K562 (cell line): ENCODE measurements around the gene FOXS1. TPM values are rescaled to one million over a fixed set of nuclear protein-coding genes. Genes with fewer than 3 reads are reported as not detected.

Experiments used
- FOSL1 ChIP-seq: fragments of 200-800 bp; sonication (Bioruptor generic); conservative IDR thresholded peaks from 2 replicates; pipeline ENCODE4 v1.6.1; 2016; ENCODE audit warnings: missing genetic modification characterization, missing compliant biosample characterization
- FOXA1 ChIP-seq: fragments of 450-650 bp; IDR thresholded peaks from 2 replicates; pipeline ENCODE4 v1.6.1; 2016; ENCODE audit warnings: mild to moderate bottlenecking, borderline replicate concordance
- MITF ChIP-seq: IDR thresholded peaks from 2 replicates; pipeline ENCODE4 v1.6.1; 2014; ENCODE audit warnings: antibody characterized with exemption
- MTA2 ChIP-seq: fragments of 450-650 bp; IDR thresholded peaks from 2 replicates; pipeline ENCODE4 v1.6.1; 2016; ENCODE audit warnings: low read depth
- PBX2 ChIP-seq, 2 experiments: IDR thresholded peaks in 1 of 2; conservative IDR thresholded peaks in 1 of 2; 2 replicates each; pipeline ENCODE4 v1.6.1; 2016; ENCODE audit warnings: low read depth in 2 of 2, mild to moderate bottlenecking in 1 of 2, missing compliant biosample characterization in 1 of 2, missing genetic modification characterization in 1 of 2, moderate library complexity in 1 of 2
- PHF20 ChIP-seq: fragments of 450-650 bp; IDR thresholded peaks from 2 replicates; pipeline ENCODE4 v1.6.1; 2018; ENCODE audit not compliant: partially characterized antibody
- RBBP5 ChIP-seq: fragments of 200-600 bp; sonication (generic); IDR thresholded peaks from 2 replicates; pipeline ENCODE4 v1.6.1; 2012; ENCODE audit warnings: borderline replicate concordance, mild to moderate bottlenecking, low read length, control low read depth, inconsistent platforms; ENCODE audit not compliant: insufficient read depth, poor library complexity, severe bottlenecking
- TRIM24 ChIP-seq, 2 experiments: fragments of 450-650 bp; IDR thresholded peaks; 2 replicates each; pipeline ENCODE4 v1.6.1; 2016
- ZFP30 ChIP-seq: fragments of 250-450 bp; sonication (Bioruptor Pico); IDR thresholded peaks from 2 replicates; pipeline ENCODE4 v1.8.0; 2022; ENCODE audit warnings: moderate library complexity, mild to moderate bottlenecking, inconsistent platforms, borderline replicate concordance
- ZFX ChIP-seq: sonication (generic); formaldehyde crosslinking; IDR thresholded peaks from 2 replicates; pipeline ENCODE4 v1.8.0; 2022; ENCODE audit warnings: mild to moderate bottlenecking, missing genetic modification reagents, moderate library complexity
- ZNF316 ChIP-seq: fragments of 450-650 bp; IDR thresholded peaks from 2 replicates; pipeline ENCODE4 v1.6.1; 2016
- ZNF609 ChIP-seq: sonication (generic); formaldehyde crosslinking; IDR thresholded peaks from 2 replicates; pipeline ENCODE4 v1.8.1; 2023; ENCODE audit warnings: missing genetic modification reagents, mild to moderate bottlenecking, borderline replicate concordance
- polyA plus RNA-seq, 8 experiments: library from polyadenylated mRNA; depleted of rRNA in 4 of 8; stranded (reverse) in 5 of 8; unstranded in 3 of 8; fragments of >200 nt; fragmentation: Nextera tagmentation in 2 of 8; fragmentation: Illumina TruSeq in 1 of 8; extraction: Ambion mirVana in 2 of 8; extraction: Trizol in 1 of 8; gene quantifications; 2 replicates each; pipeline versions ENCODE4 v1.2.1 to v1.2.3, GENCODE V29; 2011 to 2014; ENCODE audit warnings: inconsistent platforms in 1 of 8, missing spikeins in 1 of 8
- total RNA-seq, 7 experiments: library from RNA; depleted of rRNA in 6 of 7; stranded (reverse); fragments of >200 nt in 6 of 7; fragmentation: Illumina TruSeq in 2 of 7; extraction: Trizol in 2 of 7; gene quantifications; 2 replicates each; pipeline versions ENCODE4 v1.2.1 to v1.2.3, GENCODE V29; 2011 to 2021; ENCODE audit warnings: low replicate concordance in 1 of 7

Gene FOXS1
- total and polyA plus RNA-seq, 9 of the 15 experiments (the other 6 are each of a cell fraction or from before 2014, with no cell fraction given): not detected

GRCh38 chr20:31835977-31836852, 9.2 kb downstream of the FOXS1 start (continued):
- TF ChIP-seq MITF (no peak), TRIM24 (IDR thresholded peaks at IDR 0.05) (peak in 1 of 2 experiments; percentile 62; a peak in 2 of 4 replicates), ZNF609 (CRISPR knock-in tag) (no peak), PBX2 (CRISPR knock-in tag; IDR thresholded peaks at IDR 0.05; ENCODE audit: low read depth) (no peak), PBX2 (tag; conservative IDR thresholded peaks at IDR 0.05; ENCODE audit: low read depth) (no peak), FOXA1 (no peak), PHF20 (no peak), ZFX (CRISPR knock-in tag) (peak; percentile 70), MTA2 (no peak), RBBP5 (no peak), FOSL1 (tag) (peak; percentile 99), ZNF316 (no peak), ZFP30 (CRISPR knock-in tag) (no peak)
